GM23338 (cell line): Measurements from ENCODE around the gene ZMPSTE24.
A peak's percentile ranks its signal among the peaks of the same experiment; 100 is the strongest.

Experiments
- CTCF ChIP-seq, 2 experiments: fragments of 200-600 bp in 1 of 2; sonication (generic) in 1 of 2; conservative IDR thresholded peaks; 2 replicates each; pipeline versions ENCODE4 v1.5.1 to v1.6.1; 2016 to 2017; ENCODE audit warnings: antibody characterized with exemption in 2 of 2, low read depth in 2 of 2, mild to moderate bottlenecking in 2 of 2, moderate library complexity in 1 of 2
- EZH2 ChIP-seq: fragments of 200-600 bp; sonication (generic); IDR thresholded peaks from one replicate; pipeline ENCODE4 v1.8.0; 2017; ENCODE audit warnings: antibody characterized with exemption, mild to moderate bottlenecking, low read depth; ENCODE audit not compliant: unreplicated experiment
- EZH2phosphoT487 ChIP-seq: fragments of 200-600 bp; sonication (generic); IDR thresholded peaks from one replicate; pipeline ENCODE4 v1.8.1; 2018; ENCODE audit warnings: antibody characterized with exemption; ENCODE audit not compliant: unreplicated experiment
- REST ChIP-seq: IDR thresholded peaks from one replicate; pipeline ENCODE4 v1.6.1; 2018; ENCODE audit warnings: antibody characterized with exemption; ENCODE audit not compliant: unreplicated experiment

GRCh38 chr1:40305451-40305850 lies 47.4 kb downstream of the ZMPSTE24 start:
- peak; percentile 22 to 65; a peak in 3 of 4 replicates for TF ChIP-seq CTCF (conservative IDR thresholded peaks at IDR 0.05; ENCODE audit: low read depth in 2 of 2)
- no peak for TF ChIP-seq EZH2phosphoT487
- TF ChIP-seq EZH2 = no peak
- TF ChIP-seq REST = no peak
